OCI-LY7 (cell line): ENCODE measurements around the gene CEP70.

Experiments
- CTCF ChIP-seq: fragments of 200-600 bp; sonication (generic); conservative IDR thresholded peaks from 2 replicates; pipeline ENCODE4 v1.5.1; 2014; ENCODE audit warnings: mild to moderate bottlenecking, antibody characterized with exemption, low read length, moderate library complexity, mixed read lengths
- EZH2phosphoT487 ChIP-seq: fragments of 200-600 bp; sonication (generic); IDR thresholded peaks from 2 replicates; pipeline ENCODE4 v1.6.1; 2018; ENCODE audit warnings: low read depth, borderline replicate concordance, mild to moderate bottlenecking, mixed run types, antibody characterized with exemption, low read length, moderate library complexity, mixed read lengths

- no peak for TF ChIP-seq CTCF
- no peak for TF ChIP-seq EZH2phosphoT487
Measured at GRCh38 chr3:138494607-138494929, 99.5 kb downstream of the CEP70 start.
